ENCODE data around the gene CCDC80.

The CCDC80 gene

GRCh38 chr3:112676659-112677234, 35.8 kb upstream of the CCDC80 start (continued):
- TF ChIP-seq, protein P1, sequence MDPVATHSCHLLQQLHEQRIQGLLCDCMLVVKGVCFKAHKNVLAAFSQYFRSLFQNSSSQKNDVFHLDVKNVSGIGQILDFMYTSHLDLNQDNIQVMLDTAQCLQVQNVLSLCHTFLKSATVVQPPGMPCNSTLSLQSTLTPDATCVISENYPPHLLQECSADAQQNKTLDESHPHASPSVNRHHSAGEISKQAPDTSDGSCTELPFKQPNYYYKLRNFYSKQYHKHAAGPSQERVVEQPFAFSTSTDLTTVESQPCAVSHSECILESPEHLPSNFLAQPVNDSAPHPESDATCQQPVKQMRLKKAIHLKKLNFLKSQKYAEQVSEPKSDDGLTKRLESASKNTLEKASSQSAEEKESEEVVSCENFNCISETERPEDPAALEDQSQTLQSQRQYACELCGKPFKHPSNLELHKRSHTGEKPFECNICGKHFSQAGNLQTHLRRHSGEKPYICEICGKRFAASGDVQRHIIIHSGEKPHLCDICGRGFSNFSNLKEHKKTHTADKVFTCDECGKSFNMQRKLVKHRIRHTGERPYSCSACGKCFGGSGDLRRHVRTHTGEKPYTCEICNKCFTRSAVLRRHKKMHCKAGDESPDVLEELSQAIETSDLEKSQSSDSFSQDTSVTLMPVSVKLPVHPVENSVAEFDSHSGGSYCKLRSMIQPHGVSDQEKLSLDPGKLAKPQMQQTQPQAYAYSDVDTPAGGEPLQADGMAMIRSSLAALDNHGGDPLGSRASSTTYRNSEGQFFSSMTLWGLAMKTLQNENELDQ (tag by site-specific recombination; IDR thresholded peaks at IDR 0.05; ENCODE audit: low read depth) = no peak
- TF ChIP-seq SCRT2 (tag by site-specific recombination; IDR thresholded peaks at IDR 0.05) (no peak), ZNF664 (tag by site-specific recombination; IDR thresholded peaks at IDR 0.05) (peak; percentile 45; the same call in 1 of the 2 replicates), GLIS2 (tag by site-specific recombination; IDR thresholded peaks at IDR 0.05) (no peak), ZNF16 (tag by site-specific recombination; IDR thresholded peaks at IDR 0.05; ENCODE audit: low read depth) (no peak), ZNF658 (tag by site-specific recombination; IDR thresholded peaks at IDR 0.05) (no peak), ZSCAN16 (tag by site-specific recombination; IDR thresholded peaks at IDR 0.05) (no peak), OVOL3 (tag by site-specific recombination; IDR thresholded peaks at IDR 0.05) (no peak), ZBTB48 (tag by site-specific recombination; IDR thresholded peaks at IDR 0.05) (no peak)
- TF ChIP-seq, protein P2, sequence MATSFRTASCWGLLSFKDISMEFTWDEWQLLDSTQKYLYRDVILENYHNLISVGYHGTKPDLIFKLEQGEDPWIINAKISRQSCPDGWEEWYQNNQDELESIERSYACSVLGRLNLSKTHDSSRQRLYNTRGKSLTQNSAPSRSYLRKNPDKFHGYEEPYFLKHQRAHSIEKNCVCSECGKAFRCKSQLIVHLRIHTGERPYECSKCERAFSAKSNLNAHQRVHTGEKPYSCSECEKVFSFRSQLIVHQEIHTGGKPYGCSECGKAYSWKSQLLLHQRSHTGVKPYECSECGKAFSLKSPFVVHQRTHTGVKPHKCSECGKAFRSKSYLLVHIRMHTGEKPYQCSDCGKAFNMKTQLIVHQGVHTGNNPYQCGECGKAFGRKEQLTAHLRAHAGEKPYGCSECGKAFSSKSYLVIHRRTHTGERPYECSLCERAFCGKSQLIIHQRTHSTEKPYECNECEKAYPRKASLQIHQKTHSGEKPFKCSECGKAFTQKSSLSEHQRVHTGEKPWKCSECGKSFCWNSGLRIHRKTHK (tag by site-specific recombination; IDR thresholded peaks at IDR 0.05) = no peak
- TF ChIP-seq, protein P3, sequence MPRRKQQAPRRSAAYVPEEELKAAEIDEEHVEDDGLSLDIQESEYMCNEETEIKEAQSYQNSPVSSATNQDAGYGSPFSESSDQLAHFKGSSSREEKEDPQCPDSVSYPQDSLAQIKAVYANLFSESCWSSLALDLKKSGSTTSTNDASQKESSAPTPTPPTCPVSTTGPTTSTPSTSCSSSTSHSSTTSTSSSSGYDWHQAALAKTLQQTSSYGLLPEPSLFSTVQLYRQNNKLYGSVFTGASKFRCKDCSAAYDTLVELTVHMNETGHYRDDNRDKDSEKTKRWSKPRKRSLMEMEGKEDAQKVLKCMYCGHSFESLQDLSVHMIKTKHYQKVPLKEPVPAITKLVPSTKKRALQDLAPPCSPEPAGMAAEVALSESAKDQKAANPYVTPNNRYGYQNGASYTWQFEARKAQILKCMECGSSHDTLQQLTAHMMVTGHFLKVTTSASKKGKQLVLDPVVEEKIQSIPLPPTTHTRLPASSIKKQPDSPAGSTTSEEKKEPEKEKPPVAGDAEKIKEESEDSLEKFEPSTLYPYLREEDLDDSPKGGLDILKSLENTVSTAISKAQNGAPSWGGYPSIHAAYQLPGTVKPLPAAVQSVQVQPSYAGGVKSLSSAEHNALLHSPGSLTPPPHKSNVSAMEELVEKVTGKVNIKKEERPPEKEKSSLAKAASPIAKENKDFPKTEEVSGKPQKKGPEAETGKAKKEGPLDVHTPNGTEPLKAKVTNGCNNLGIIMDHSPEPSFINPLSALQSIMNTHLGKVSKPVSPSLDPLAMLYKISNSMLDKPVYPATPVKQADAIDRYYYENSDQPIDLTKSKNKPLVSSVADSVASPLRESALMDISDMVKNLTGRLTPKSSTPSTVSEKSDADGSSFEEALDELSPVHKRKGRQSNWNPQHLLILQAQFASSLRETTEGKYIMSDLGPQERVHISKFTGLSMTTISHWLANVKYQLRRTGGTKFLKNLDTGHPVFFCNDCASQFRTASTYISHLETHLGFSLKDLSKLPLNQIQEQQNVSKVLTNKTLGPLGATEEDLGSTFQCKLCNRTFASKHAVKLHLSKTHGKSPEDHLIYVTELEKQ (tag by site-specific recombination; IDR thresholded peaks at IDR 0.05; ENCODE audit: borderline replicate concordance) = no peak
- TF ChIP-seq, protein P4, sequence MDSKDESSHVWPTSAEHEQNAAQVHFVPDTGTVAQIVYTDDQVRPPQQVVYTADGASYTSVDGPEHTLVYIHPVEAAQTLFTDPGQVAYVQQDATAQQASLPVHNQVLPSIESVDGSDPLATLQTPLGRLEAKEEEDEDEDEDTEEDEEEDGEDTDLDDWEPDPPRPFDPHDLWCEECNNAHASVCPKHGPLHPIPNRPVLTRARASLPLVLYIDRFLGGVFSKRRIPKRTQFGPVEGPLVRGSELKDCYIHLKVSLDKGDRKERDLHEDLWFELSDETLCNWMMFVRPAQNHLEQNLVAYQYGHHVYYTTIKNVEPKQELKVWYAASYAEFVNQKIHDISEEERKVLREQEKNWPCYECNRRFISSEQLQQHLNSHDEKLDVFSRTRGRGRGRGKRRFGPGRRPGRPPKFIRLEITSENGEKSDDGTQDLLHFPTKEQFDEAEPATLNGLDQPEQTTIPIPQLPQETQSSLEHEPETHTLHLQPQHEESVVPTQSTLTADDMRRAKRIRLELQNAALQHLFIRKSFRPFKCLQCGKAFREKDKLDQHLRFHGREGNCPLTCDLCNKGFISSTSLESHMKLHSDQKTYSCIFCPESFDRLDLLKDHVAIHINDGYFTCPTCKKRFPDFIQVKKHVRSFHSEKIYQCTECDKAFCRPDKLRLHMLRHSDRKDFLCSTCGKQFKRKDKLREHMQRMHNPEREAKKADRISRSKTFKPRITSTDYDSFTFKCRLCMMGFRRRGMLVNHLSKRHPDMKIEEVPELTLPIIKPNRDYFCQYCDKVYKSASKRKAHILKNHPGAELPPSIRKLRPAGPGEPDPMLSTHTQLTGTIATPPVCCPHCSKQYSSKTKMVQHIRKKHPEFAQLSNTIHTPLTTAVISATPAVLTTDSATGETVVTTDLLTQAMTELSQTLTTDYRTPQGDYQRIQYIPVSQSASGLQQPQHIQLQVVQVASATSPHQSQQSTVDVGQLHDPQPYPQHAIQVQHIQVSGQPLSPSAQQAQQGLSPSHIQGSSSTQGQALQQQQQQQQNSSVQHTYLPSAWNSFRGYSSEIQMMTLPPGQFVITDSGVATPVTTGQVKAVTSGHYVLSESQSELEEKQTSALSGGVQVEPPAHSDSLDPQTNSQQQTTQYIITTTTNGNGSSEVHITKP (tag by site-specific recombination; IDR thresholded peaks at IDR 0.05) = peak; percentile 18; the same call in 1 of the 2 replicates

DNA sequence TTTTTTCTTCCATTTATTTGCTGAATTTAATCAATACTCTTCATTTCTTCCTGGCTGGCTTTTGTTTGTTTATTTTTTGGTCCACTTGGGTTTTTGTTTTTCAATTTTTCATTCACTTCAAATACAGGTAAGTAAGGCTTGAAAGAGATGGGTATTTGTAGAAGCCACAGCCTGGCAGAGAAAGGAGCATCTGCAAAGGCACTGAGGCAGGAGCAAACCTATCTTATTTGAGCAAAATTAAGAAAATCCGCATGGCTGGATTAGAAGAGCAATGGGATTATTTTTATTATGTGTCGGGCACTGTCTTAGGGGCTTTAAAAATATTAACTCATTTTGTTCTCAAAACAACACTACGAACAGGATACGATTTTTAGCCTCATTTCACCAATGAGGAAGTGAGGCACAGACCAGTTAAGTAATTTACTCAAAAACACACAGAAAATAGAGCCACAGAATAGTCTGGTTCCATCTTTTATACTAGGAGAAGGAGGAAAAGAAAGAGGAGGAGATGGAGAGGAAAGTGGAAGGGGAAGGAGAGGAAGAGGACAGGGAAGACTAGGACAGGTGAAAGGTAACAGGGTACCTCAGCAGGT, 35.1 kb upstream of the CCDC80 start:
- peaks cover 5% of the 10 kb centered on the region; the same call in 1 of the 2 replicates for H3K4me1 ChIP-seq (ENCODE audit: control insufficient read depth, insufficient read depth, low read length)
- TF ChIP-seq BCL11A (tag by site-specific recombination; IDR thresholded peaks at IDR 0.05; ENCODE audit: low read depth) = no peak
- peak; percentile 65 for TF ChIP-seq ZNF623 (tag by site-specific recombination; IDR thresholded peaks at IDR 0.05)
- TF ChIP-seq ZNF112 (tag by site-specific recombination; IDR thresholded peaks at IDR 0.05) = no peak
- no peak for TF ChIP-seq OSR2 (tag by site-specific recombination; IDR thresholded peaks at IDR 0.05)
- TF ChIP-seq, protein P5, sequence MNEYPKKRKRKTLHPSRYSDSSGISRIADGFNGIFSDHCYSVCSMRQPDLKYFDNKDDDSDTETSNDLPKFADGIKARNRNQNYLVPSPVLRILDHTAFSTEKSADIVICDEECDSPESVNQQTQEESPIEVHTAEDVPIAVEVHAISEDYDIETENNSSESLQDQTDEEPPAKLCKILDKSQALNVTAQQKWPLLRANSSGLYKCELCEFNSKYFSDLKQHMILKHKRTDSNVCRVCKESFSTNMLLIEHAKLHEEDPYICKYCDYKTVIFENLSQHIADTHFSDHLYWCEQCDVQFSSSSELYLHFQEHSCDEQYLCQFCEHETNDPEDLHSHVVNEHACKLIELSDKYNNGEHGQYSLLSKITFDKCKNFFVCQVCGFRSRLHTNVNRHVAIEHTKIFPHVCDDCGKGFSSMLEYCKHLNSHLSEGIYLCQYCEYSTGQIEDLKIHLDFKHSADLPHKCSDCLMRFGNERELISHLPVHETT (tag by site-specific recombination; IDR thresholded peaks at IDR 0.05) = no peak
- CTCF ChIA-PET = no interaction called here
- H3K36me3 ChIP-seq (ENCODE audit: control insufficient read depth in 2 of 2, insufficient read depth in 1 of 2, low read length in 2 of 2) = no peaks in the 10 kb centered on the region
- no peaks in the 10 kb centered on the region for H3K9me3 ChIP-seq (ENCODE audit: control insufficient read depth, insufficient read depth, low read depth, low read length)
- H3K27ac ChIP-seq (ENCODE audit: extremely low read depth, low read depth, low read length) = no peak overlapping the region
- POLR2A ChIA-PET = no interaction called here
- no peak overlapping the region for H3K4me3 ChIP-seq (ENCODE audit: low read depth, low read length)
